GM12872 (cell line): ENCODE results near the gene LIPA.

ENCODE experiments used
- TF ChIP-seq, protein P1 (sequence below): IDR thresholded peaks from 3 replicates; pipeline ENCODE4 v1.5.1; 2011; ENCODE audit warnings: low read depth, mild to moderate bottlenecking, low read length, moderate library complexity; ENCODE audit not compliant: insufficient read depth

Gene LIPA

GRCh38 chr10:89202033-89202425 is 49.5 kb downstream of the LIPA start:
- TF ChIP-seq, protein P1, sequence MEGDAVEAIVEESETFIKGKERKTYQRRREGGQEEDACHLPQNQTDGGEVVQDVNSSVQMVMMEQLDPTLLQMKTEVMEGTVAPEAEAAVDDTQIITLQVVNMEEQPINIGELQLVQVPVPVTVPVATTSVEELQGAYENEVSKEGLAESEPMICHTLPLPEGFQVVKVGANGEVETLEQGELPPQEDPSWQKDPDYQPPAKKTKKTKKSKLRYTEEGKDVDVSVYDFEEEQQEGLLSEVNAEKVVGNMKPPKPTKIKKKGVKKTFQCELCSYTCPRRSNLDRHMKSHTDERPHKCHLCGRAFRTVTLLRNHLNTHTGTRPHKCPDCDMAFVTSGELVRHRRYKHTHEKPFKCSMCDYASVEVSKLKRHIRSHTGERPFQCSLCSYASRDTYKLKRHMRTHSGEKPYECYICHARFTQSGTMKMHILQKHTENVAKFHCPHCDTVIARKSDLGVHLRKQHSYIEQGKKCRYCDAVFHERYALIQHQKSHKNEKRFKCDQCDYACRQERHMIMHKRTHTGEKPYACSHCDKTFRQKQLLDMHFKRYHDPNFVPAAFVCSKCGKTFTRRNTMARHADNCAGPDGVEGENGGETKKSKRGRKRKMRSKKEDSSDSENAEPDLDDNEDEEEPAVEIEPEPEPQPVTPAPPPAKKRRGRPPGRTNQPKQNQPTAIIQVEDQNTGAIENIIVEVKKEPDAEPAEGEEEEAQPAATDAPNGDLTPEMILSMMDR, result no peak

DNA sequence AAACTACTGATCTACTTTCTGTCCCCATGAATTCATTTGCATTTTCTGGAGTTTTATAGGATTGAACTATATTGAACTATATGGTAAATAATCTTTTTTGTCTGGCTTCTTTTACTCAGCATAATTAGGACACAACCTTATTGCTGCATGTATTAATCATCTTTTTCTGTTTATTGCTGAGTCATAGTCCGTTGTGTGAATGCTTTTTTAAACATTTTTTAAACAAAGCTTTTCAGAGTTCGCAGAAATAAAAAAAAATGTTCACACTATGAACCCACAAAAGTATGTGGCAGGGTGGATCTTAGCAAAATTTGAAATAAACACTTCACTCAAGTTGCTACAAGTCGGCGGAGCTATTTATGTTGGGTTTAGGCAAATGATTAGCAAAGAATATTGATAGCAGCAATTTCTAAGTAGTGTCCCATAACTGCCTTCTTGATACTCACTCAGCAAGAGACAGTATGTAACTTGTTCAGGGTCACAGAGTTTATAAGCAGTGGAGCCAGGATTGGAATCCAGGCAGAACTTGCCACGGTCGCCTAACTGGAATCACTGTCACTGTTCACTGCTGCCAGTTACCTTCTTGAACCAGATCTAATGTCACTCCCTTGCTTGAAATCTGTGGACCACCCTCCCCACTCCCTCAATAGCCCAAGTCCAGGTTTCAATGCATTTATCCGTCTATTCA is 50.1 kb downstream of the LIPA start:
- TF ChIP-seq, protein P1, result no peak

GRCh38 chr10:89197473-89197872 is 54.1 kb downstream of the LIPA start:
- TF ChIP-seq, protein P1, result no peak

DNA sequence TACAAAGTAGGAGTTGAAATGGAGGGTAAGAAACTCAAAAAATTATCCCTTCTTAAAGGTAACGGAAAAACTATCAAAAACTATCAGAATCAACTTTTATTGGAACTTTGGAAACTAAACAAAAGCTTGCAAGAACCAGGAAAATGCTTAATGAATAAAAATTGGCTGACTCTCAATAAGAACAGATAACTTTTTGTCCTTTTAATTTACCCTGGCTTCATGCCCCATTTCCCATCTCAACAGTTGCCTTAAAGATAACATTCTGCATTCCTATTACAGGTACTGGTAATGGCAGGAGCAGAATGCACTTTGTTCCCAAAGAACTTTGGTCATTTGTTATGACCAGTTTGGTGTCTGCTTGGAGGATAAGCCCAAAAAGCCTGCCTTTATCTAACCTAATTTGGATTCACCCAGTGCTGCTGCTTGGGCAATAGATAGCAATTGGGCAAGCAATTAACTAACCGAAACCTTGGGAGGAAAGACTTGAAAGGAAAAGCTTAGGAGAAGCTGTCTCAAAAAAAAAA is 62.3 kb downstream of the LIPA start:
- TF ChIP-seq, protein P1, result no peak

- TF ChIP-seq, protein P1, result no peak
These were observed 65.9 kb downstream of the LIPA start for GRCh38 chr10:89185658-89186057.

DNA sequence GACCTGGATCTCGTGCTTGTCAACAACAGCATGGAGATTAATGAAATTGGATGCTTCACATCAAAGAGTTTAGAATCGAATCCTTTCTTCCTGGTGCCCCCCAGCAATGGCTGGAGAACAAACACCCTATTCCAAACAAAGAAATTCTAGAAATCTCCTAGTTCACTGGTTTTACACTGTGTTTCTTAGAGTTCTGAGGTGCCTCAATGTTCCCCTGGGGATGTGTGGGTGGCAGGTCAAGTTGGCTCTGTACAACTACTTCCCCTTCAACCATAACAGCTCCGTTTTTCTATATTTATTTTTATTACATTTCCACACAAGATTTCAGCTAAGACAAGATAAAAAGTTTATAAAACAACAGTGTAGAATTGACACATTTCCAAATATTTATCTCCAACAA is 66.9 kb downstream of the LIPA start:
- TF ChIP-seq, protein P1, result no peak

GRCh38 chr10:89183571-89183970 is 68.0 kb downstream of the LIPA start:
- TF ChIP-seq, protein P1, result no peak

- TF ChIP-seq, protein P1, result no peak
These were observed 68.7 kb downstream of the LIPA start for GRCh38 chr10:89182894-89183293.
